GM13977 (cell line): Measurements from ENCODE around the gene NHERF1.

ENCODE experiments used
- DNase-seq: peaks from one replicate; pipeline ENCODE4 v3.0.0; 2012; ENCODE audit warnings: low spot score
- CTCF ChIP-seq: IDR thresholded peaks from 2 replicates; pipeline ENCODE4 v1.5.1; 2012; ENCODE audit warnings: mild to moderate bottlenecking, control low read depth; ENCODE audit not compliant: insufficient read depth; ENCODE audit errors: extremely low read depth, missing control alignments
- in situ Hi-C: fragments of 300-500 bp; cut with MboI; formaldehyde crosslinking; loops from one replicate; pipeline ENCODE4 v1.12.0; 2022; ENCODE audit warnings: low sequenced_read_pairs, low pct_unique_long_range_greater_than_20kb, mixed read lengths, inconsistent platforms; ENCODE audit not compliant: unreplicated experiment

NHERF1 gene

GRCh38 chr17:74752822-74753401 lies 4.5 kb downstream of the NHERF1 start:
- TF ChIP-seq CTCF, result no peak
- in situ Hi-C loops, result loop anchor here (25.0 kb wide), 1 partner anchor 434 kb away; the partner anchor contains the start of gene SUMO2
- DNase-seq, result no peak

GRCh38 chr17:74754832-74755231 lies 6.4 kb downstream of the NHERF1 start:
- no peak for TF ChIP-seq CTCF
- in situ Hi-C loops, result loop anchor here (25.0 kb wide), 1 partner anchor 432 kb away; the partner anchor contains the start of gene SUMO2
- no peak for DNase-seq

- in situ Hi-C loops, result loop anchor here (25.0 kb wide), 1 partner anchor 432 kb away; the partner anchor contains the start of gene SUMO2
- no peak for DNase-seq
- no peak for TF ChIP-seq CTCF
Measured at GRCh38 chr17:74755533-74755932, 7.1 kb downstream of the NHERF1 start.

GRCh38 chr17:74756891-74757290 lies 8.5 kb downstream of the NHERF1 start:
- DNase-seq, result no peak
- TF ChIP-seq CTCF, result no peak

GRCh38 chr17:74757502-74757901 lies 9.1 kb downstream of the NHERF1 start:
- TF ChIP-seq CTCF, result no peak
- in situ Hi-C loops, result loop anchor here (25.0 kb wide), 1 partner anchor 430 kb away; the partner anchor contains the start of gene SUMO2
- no peak for DNase-seq

More at GRCh38 chr17:74756891-74757290, 8.5 kb downstream of the NHERF1 start:
- in situ Hi-C loops, result loop anchor here (25.0 kb wide), 1 partner anchor 430 kb away; the partner anchor contains the start of gene SUMO2

GRCh38 chr17:74757931-74758847 lies 9.8 kb downstream of the NHERF1 start:
- in situ Hi-C loops, result loop anchor here (25.0 kb wide), 1 partner anchor 429 kb away; the partner anchor contains the start of gene SUMO2
- no peak for DNase-seq
- no peak for TF ChIP-seq CTCF
